ENCODE results near the gene DIPK2B.

The DIPK2B gene, protein sequence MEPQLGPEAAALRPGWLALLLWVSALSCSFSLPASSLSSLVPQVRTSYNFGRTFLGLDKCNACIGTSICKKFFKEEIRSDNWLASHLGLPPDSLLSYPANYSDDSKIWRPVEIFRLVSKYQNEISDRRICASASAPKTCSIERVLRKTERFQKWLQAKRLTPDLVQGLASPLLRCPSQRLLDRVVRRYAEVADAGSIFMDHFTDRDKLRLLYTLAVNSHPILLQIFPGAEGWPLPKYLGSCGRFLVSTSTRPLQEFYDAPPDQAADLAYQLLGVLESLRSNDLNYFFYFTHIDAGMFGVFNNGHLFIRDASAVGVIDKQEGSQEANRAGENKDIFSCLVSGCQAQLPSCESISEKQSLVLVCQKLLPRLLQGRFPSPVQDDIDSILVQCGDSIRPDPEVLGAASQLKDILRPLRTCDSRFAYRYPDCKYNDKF

DNA sequence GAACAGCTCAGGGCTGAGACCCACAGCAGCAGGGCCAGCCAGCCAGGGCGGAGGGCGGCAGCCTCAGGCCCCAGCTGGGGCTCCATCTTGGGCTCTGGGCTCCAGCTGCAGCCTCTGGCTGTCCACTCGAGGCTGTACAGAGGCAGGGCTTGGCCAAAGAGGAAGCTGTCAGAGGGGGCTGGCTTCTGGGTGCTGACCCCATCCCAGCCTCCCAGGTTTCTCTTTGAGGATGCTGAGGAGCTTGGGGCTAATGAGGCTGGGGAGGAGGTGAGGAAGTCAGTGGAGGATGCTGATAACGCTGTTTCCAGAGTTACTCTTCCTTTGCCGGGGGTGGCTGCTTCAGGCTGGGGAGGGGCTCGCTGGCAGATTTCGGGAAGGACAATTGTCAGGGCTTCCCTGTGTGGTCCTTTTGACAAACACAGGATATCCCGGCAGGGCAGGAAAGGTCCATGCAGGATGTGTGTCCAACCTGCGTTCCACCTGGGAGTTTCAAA, at the start of gene DIPK2B:
TSS of gene DIPK2B (minus strand) at position 136 of the 494 bp plus-strand sequence. CDS start at position 86, 50 bp downstream.
- no peak for DNase-seq (ENCODE audit: low read depth in 2 of 2)

- no peak for DNase-seq (ENCODE audit: low read depth in 2 of 2)
These were observed 39.6 kb upstream of the DIPK2B start for GRCh38 chrX:45240301-45240700.

DNA sequence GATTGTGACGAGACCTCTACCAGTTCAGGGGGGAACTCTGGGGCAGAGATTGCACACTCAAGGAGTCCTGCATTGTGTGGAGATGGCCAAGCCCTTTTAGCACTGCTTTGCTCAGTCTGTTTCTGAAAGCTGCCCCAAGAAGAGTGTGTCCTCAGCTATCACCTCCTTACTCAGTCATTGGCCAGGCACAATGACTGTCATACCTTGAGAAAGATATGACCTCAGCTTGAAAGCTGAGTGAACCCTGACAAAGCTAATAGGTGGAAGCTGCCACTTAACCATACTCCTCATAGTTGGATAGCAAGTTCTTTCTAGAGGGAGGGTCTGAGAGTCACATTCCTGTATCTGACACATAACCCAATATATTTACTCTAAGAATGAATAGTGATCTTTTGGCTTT, 37.8 kb upstream of the DIPK2B start:
- no peak for DNase-seq (ENCODE audit: low read depth in 2 of 2)

- DNase-seq (ENCODE audit: low read depth in 2 of 2): no peak
These were observed 32.9 kb upstream of the DIPK2B start for GRCh38 chrX:45233531-45233930.

GRCh38 chrX:45232139-45232538, 31.5 kb upstream of the DIPK2B start:
- DNase-seq (ENCODE audit: low read depth in 2 of 2): no peak

DNA sequence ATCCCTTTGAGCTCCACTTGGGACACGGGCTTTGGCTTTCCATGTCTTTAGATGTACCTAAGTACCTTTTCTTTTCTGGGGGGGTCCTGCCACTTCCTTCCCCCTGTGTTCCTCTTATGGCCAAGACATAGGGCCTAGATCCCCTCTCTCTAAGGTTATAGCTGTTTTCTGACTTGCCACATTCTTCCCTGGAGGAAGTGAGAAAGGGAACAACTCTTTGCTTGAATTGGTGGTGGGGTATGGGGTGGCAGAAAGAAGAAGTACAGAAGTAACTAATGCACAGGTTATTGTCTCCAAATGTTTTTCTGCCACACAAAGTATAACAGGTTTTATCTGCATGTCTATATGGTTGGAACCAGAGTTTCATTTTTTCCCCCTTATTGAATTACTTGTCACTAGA, 29.7 kb upstream of the DIPK2B start:
- no peak for DNase-seq (ENCODE audit: low read depth in 2 of 2)

- no peak for DNase-seq (ENCODE audit: low read depth in 2 of 2)
These were observed 28.7 kb upstream of the DIPK2B start for GRCh38 chrX:45229348-45229747.

GRCh38 chrX:45228126-45228525, 27.4 kb upstream of the DIPK2B start:
- no peak for DNase-seq (ENCODE audit: low read depth in 2 of 2)

GRCh38 chrX:45208121-45208856, 7.6 kb upstream of the DIPK2B start:
- no peak for DNase-seq (ENCODE audit: low read depth in 2 of 2)

DNA sequence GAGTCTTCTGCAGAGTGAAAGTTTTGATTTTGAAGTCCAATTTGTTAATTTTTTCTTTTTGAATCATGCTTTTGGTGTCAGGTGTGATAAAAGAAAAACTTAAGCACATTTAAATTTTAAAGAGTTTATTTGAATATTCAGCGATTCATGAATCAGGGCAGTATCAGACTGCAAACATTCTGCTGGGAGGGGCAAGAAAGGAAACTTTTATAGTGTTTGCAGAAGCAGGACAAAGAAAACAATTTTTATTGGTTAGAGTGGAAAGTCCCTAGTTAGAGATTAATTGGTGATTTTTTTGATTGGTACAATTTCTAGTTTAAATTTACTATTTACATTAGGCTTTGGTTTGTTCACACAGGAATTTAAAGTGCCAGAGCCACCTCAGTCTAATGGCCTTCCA, 1.5 kb upstream of the DIPK2B start:
- DNase-seq (ENCODE audit: low read depth in 2 of 2): no peak

- DNase-seq (ENCODE audit: low read depth in 2 of 2): no peak
These were observed 2.0 kb downstream of the DIPK2B start for GRCh38 chrX:45198706-45199105.

DNA sequence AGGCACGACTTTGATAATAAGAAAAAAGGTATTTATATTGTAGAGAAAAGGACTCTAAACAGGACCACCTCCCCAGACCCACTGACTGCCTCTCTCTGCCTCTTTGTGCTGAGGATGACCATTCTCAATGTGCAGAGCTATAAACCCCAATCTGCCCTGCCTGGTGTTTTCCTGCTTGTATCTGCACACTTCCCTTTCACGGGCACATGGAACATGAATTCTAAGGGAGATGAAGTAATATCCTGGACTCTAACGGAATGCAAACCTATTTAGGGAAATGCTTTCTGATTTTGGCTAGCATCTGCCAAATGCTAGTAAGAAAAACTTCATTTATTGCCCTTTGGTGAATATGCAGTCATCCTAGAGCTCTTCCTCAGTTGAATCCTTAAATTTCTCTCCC, 2.4 kb downstream of the DIPK2B start:
- DNase-seq (ENCODE audit: low read depth in 2 of 2): no peak

- no peak for DNase-seq (ENCODE audit: low read depth in 2 of 2)
These were observed 4.0 kb downstream of the DIPK2B start for GRCh38 chrX:45196701-45197100.

- DNase-seq (ENCODE audit: low read depth in 2 of 2): no peak
These were observed 8.8 kb downstream of the DIPK2B start for GRCh38 chrX:45191820-45192409.

DNA sequence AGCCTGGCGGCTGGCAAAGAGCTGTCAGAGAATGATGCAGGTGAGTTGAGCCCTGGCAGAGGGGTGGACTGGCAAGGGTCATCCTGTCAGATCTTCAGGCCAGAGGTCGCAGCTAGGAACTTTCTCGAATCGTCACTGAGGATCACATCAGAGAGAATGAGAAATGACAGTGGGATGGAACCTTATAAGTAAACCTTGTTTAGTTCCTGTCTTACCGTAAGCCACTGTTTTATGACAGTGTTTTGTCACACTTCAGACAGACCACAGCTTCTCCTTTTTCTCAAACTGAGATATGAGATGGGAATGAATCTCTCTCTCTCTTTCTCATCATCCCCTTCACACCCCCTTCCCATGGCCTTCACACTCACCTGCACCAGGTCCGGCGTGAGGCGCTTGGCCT, 9.3 kb downstream of the DIPK2B start:
- no peak for DNase-seq (ENCODE audit: low read depth in 2 of 2)

- DNase-seq (ENCODE audit: low read depth in 2 of 2): no peak
These were observed 12.9 kb downstream of the DIPK2B start for GRCh38 chrX:45187731-45188130.

DNA sequence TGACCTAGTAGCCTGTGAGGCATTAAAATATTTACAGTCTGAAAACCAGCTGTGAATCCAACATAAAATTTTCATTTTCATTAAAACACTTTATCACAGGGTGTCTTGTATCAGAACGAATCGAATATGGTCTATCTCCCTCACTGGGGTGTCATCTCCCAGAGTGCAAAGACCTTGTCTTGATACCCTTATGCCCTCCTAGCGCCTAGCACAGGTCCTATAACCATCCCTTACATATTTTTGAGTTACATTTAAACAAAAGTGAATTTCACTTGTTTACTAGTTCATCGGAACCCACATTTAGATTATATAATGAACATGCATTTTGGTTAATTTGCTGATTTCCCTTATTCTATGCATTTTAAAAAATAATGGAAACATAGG, 14.0 kb downstream of the DIPK2B start:
- DNase-seq (ENCODE audit: low read depth in 2 of 2): no peak

DNA sequence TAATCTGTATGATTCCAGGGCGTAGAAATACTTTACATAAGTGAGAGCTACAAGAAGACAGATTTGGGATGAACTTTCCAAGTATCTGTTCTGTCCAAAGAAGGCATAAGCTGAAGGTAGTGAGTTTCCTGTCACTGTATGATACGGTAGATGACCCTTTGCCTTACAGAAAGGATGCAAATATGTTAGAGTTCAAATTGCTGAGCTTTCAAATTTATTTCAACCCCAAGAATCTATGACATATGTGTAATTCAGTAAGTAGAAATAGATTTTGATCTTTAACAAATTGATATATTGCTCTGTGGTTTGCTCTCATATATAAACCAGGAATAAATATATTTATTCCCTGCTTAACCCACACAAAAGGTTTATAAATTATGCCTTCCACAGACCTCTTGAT, 16.5 kb downstream of the DIPK2B start:
- no peak for DNase-seq (ENCODE audit: low read depth in 2 of 2)

GRCh38 chrX:45172890-45173289, 27.8 kb downstream of the DIPK2B start:
- DNase-seq (ENCODE audit: low read depth in 2 of 2): no peak

DNA sequence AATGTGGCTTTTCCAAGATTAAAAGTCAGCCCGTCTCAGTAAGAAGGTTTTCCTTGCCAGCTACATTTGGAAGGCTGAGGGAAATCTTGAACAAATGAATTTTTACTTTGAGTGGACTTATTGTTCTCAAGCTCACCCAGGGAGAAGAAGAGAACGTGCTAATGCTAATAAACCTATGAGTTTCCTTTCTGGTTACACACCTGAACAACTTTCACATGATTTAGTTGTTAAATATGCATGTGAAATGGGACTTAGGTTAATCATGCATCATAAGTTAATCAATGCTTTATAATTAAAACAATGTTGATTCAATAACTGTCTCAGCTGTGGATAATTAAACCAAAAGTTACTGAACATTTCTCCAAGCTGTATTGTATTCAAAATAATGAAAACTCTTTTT, 33.9 kb downstream of the DIPK2B start:
- DNase-seq (ENCODE audit: low read depth in 2 of 2): no peak

DNA sequence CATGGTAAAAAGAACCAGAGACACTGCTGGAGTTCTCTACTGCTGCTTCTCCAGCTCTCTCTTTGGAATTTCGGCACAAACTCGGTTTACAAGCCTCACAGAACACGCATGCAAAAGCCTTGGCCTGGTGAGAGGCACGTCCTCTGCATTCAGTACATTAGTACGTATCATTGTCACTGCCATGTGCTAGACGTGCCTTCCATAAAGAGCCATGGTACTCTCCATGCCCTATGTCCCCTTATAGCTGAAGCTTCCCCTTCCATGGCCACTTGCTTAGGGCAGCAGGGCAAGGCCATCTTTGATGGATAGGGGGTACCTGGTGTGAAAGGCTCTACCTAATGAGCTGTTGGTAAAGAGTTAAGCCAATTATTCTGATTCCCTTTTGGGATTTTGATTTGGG, 35.0 kb downstream of the DIPK2B start:
- no peak for DNase-seq (ENCODE audit: low read depth in 2 of 2)

DNA sequence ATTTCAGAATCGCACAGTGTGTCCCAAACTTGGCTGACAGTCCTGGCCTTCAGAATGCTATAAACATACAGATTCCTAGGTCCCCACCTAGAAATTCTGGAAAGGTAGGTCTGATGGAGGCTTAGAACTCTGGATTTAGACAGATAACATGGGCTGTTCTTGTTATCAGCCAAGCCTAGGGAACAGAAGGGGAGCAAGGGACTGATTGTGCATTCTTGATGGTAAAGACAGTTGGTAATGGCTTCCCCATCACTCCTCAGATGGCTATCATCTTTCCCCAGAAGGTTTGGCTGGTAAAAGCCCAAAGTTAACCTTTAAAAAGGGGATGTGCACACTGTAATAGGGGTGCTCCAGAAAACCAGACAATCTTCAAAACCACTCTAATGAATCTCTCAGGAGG, 35.7 kb downstream of the DIPK2B start:
- DNase-seq (ENCODE audit: low read depth in 2 of 2): no peak

All from stimulated activated CD4-positive, alpha-beta T cell treated with anti-CD3 and anti-CD28 coated beads, Interleukin-12 subunit alpha, Interleukin-12 subunit beta, amount 100 ng/mL, for 24 hours (primary cell).